ENCODE results near the gene SERPINA5.

Gene SERPINA5

DNA sequence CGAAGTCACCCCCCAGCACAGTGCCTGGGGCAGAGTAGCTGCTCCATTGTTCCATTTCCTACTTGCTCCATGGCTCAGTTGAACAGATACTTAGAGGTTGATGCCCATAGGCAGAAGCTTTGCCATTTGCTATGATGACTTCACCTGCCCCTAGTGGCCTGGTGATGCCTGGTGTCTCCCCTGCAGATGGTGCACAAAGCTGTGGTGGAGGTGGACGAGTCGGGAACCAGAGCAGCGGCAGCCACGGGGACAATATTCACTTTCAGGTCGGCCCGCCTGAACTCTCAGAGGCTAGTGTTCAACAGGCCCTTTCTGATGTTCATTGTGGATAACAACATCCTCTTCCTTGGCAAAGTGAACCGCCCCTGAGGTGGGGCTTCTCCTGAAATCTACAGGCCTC lies 10.6 kb downstream of the SERPINA5 start:
- DNase-seq (ENCODE audit: low spot score) = no peak
- no peak for TF ChIP-seq CTCF (IDR thresholded peaks at IDR 0.05; ENCODE audit: borderline replicate concordance, control extremely low read depth, extremely low read depth, insufficient read depth, missing control alignments)
- in situ Hi-C loops (cut with MboI; ENCODE audit: low sequenced_read_pairs, unreplicated experiment) = no loop called here

- no peak for DNase-seq (ENCODE audit: low spot score)
- no peak for TF ChIP-seq CTCF (IDR thresholded peaks at IDR 0.05; ENCODE audit: borderline replicate concordance, control extremely low read depth, extremely low read depth, insufficient read depth, missing control alignments)
- in situ Hi-C loops (cut with MboI; ENCODE audit: low sequenced_read_pairs, unreplicated experiment) = no loop called here
Observed at GRCh38 chr14:94592457-94592856, 11.2 kb downstream of the SERPINA5 start.

DNA sequence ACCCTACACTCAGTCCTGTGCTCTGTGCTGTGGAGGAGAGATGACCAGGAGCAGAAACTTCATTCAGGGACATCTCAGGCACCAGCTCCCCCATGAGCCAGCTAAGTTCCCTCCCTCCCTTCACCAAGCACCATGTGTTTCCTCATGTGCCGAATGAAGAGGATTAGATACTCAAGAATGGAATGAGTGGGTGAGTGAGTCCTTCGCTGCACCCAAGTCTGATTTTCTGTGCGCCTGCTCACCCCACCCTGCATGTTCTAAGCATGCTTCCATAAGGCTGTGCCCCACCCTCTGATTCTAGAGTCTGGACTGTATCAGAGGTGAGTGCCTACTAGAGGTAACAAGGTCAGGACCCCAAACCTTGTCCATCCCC lies 12.1 kb downstream of the SERPINA5 start:
- DNase-seq (ENCODE audit: low spot score) = no peak
- in situ Hi-C loops (cut with MboI; ENCODE audit: low sequenced_read_pairs, unreplicated experiment) = no loop called here
- TF ChIP-seq CTCF (IDR thresholded peaks at IDR 0.05; ENCODE audit: borderline replicate concordance, control extremely low read depth, extremely low read depth, insufficient read depth, missing control alignments) = no peak

DNA sequence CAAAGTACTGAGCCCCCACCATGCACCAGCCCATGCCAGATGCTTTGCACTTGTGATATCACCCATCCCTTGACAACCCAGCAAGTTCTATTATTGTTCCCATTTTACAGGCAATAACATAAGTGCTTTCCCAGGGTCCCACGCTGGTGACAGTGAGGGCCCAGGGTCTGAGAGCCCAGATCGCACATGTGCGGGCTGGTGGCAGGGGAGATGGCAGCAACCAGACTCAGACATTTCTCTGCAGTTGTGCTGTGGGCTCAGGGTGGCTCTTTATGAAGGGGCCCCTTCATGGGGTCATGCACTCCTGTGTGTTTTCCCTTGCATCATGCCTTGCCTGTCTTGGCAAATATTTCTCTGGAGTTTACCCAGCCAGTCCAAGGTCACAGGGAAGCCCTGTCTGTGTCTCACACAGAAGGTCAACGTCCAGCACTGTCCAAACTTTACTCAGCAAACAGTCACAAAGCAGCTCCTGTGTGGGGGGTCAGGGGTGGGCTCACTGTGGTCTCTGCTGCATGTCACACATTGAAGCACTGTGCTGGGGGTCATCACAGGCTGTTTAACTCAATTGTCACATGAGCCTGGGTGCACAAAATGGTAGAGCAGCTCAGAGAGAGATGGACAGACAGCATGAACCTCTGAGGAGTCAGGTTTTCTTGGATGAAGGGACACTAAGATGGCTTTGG lies 12.7 kb downstream of the SERPINA5 start:
- DNase-seq (ENCODE audit: low spot score) = no peak
- in situ Hi-C loops (cut with MboI; ENCODE audit: low sequenced_read_pairs, unreplicated experiment) = no loop called here
- no peak for TF ChIP-seq CTCF (IDR thresholded peaks at IDR 0.05; ENCODE audit: borderline replicate concordance, control extremely low read depth, extremely low read depth, insufficient read depth, missing control alignments)

DNA sequence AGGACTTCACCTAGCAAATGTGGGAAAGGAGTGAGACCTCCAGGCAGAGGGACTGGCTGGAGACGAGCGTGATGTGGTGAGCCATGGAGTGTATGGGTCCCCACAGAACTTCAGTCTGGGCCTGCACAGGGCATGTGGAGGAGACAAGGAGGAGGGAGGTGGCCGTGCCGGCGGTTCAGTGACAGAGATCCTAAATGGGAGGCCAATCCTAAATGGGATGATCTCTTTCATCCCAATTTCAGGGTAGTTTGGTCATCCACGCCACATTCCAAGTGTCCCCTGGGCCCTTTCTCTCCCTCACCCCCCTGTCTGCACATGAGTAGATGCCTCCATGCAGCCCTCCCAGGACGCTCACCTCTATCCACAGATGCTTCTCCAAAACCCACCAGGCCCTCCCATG lies 13.2 kb downstream of the SERPINA5 start:
- in situ Hi-C loops (cut with MboI; ENCODE audit: low sequenced_read_pairs, unreplicated experiment) = no loop called here
- no peak for DNase-seq (ENCODE audit: low spot score)
- no peak for TF ChIP-seq CTCF (IDR thresholded peaks at IDR 0.05; ENCODE audit: borderline replicate concordance, control extremely low read depth, extremely low read depth, insufficient read depth, missing control alignments)

- in situ Hi-C loops (cut with MboI; ENCODE audit: low sequenced_read_pairs, unreplicated experiment) = no loop called here
- DNase-seq (ENCODE audit: low spot score) = no peak
Observed at GRCh38 chr14:94595912-94596311, 14.7 kb downstream of the SERPINA5 start.

More at GRCh38 chr14:94595912-94596311, 14.7 kb downstream of the SERPINA5 start:
- TF ChIP-seq CTCF (IDR thresholded peaks at IDR 0.05; ENCODE audit: borderline replicate concordance, control extremely low read depth, extremely low read depth, insufficient read depth, missing control alignments) = no peak
